Activated CD4-positive, alpha-beta T cell treated with anti-CD3 and anti-CD28 coated beads, Interleukin-2, amount 10 ng/mL, durations not matched to agents 7 days and 5 days (primary cell): ENCODE measurements around the gene PRM3. TPM values are rescaled to one million over a fixed set of nuclear protein-coding genes. Genes with fewer than 3 reads are reported as not detected.
A peak's percentile ranks its signal among the peaks of the same experiment; 100 is the strongest.

Source experiments
- CTCF ChIA-PET: fragments of 350-600 bp; sonication (Branson Sonifier 250); formaldehyde crosslinking; loops from one replicate; lab custom pipeline; 2021; ENCODE audit warnings: antibody characterized with exemption; lab: Charles Lee
- POLR2A ChIA-PET: fragments of 350-600 bp; sonication (Branson Sonifier 250); formaldehyde crosslinking; loops from one replicate; lab custom pipeline; 2021; ENCODE audit warnings: antibody characterized with exemption; lab: Charles Lee
- DNase-seq: peaks from one replicate; pipeline ENCODE4 v3.0.0-alpha.2; 2020
- H3K27ac Mint-ChIP-seq: one replicate; pipeline ENCODE4 v1.8.0; 2021; ENCODE audit warnings: mild to moderate bottlenecking, moderate library complexity, mixed read lengths
- H3K27me3 Mint-ChIP-seq: one replicate; pipeline ENCODE4 v1.8.0; 2021; ENCODE audit warnings: mixed read lengths
- H3K36me3 Mint-ChIP-seq: one replicate; pipeline ENCODE4 v1.8.0; 2021; ENCODE audit warnings: low read depth, mixed read lengths
- H3K4me1 Mint-ChIP-seq: one replicate; pipeline ENCODE4 v1.8.0; 2021; ENCODE audit warnings: mixed read lengths
- H3K4me3 Mint-ChIP-seq: one replicate; pipeline ENCODE4 v1.8.0; 2021; ENCODE audit warnings: mild to moderate bottlenecking, moderate library complexity, mixed read lengths
- H3K9me3 Mint-ChIP-seq: one replicate; pipeline ENCODE4 v1.8.0; 2021; ENCODE audit warnings: mixed read lengths
- total RNA-seq, 2 experiments: library from RNA; stranded (reverse); gene quantifications; one replicate each; pipeline ENCODE4 v1.2.3, GENCODE V29; 2021

The PRM3 gene
- total RNA-seq, 2 experiments from 2014 or later = not detected

DNA sequence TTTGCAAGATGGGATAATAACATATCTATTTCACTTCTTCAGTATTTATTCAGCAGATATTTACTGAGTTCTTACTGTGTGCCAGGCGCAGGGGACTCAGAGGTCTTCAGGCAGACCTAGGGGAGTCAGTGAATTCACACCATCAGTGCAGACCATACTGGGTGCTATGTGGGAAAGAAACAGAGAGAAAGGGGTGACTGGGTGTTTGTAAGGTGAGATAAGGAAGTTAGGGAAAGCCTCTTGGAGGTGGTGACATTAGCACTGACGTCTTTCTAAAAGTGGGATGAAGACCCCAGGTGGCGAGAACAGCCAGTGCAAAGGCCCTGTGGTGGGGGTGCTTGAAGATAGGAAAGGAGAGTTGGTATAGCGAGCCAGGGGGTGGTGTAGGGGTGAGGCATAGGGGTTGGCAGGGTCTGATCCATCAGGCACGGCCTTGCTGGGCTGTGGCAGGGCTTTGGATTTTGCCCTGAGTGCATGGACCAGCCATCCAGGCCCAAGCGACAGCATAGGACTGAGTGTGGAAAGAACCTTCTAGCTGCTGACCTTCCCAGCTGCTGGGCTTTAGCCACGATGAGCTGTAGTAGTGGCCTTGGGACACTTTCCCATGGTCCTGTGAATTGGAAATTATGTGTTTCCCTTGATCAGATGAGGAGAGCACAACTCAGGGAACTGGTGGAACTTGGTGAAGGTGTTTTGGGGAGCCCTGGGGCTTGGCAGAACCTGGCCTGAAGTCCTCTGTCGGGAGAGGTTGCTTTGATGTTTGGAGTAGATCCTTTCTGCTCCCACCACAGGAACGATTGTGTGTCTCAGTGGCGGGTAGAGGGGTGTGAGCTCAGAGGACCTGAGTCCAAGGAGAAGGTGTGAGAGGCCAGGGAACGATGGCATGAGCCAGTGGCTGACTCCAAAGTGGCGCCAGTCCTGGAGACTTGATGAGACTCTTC is 13.5 kb downstream of the PRM3 start:
- Mint-ChIP-seq H3K36me3 (peaks cover 4% of the 10 kb centered on the region), H3K27me3 (no peaks in the 10 kb centered on the region), H3K4me3 (no peak overlapping the region), H3K9me3 (no peaks in the 10 kb centered on the region), H3K27ac (peak overlapping the region; percentile 87), H3K4me1 (peaks cover 65% of the 10 kb centered on the region)
- POLR2A ChIA-PET = no interaction called here
- DNase-seq = no peak
- CTCF ChIA-PET = interaction anchor here (0.6 to 7.2 kb wide), 7 partner anchors 9 to 296 kb away, joined by 3 to 72 read pairs (median 4); partner anchors contain the start of gene TNP2

DNA sequence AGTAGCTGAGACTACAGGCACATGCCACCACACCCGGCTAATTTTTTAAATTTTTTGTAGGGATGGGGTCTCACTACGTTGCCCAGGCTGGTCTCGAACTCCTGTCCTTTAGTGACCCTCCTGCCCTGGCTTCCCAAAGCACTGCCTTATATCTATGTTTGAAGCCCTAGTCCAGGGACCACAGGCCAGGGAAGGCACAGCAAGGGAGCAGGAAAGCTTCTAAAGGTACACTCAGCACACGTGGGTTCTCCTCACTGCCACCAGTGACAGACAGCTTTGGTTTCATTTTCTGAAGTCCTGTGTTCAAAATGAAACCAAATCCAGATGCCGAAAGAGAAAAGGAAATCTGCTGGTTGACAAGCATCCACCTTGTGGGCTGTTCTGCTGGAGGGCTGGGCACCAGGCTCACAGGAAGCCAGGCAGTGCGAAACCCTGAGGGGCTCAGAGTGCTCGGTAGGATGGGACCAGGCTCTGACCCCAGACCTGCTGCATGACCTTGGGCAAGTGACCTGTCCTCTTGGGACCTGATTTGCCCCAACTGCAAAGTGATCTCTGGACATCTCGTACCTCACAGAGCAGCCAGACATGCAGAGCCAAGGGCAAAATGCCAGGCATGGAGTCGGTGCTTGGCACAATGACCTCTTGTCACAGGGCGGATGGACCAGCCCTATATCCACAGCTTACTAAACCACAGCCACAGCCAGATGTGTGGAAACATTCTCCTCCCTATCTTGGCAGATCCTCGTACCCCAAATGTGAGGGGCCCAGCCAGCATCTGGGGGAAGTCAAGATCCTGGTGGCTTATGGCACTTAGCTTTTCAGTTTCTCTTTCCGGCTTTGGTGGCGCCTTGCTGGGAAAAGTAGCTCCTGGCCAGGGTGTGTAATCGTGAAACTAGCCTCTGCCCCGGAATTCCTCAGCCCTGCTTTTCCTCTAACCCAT is 14.6 kb downstream of the PRM3 start:
- H3K27me3 Mint-ChIP-seq = no peaks in the 10 kb centered on the region
- peaks cover 54% of the 10 kb centered on the region for H3K4me1 Mint-ChIP-seq
- peak; percentile 78 for DNase-seq
- H3K27ac Mint-ChIP-seq = peak overlapping the region; percentile 87
- ChIA-PET CTCF (interaction anchor here (0.5 to 7.2 kb wide), 14 partner anchors 9 to 301 kb away, joined by 3 to 72 read pairs (median 4); partner anchors contain the start of gene PRM3), POLR2A (interaction anchor here (0.6 to 0.8 kb wide), 3 partner anchors 52 to 294 kb away, joined by 3 read pairs; no protein-coding TSS in a partner anchor)
- H3K4me3 Mint-ChIP-seq = peak overlapping the region; percentile 59
- H3K9me3 Mint-ChIP-seq = no peaks in the 10 kb centered on the region
- H3K36me3 Mint-ChIP-seq = peaks cover 13% of the 10 kb centered on the region

DNA sequence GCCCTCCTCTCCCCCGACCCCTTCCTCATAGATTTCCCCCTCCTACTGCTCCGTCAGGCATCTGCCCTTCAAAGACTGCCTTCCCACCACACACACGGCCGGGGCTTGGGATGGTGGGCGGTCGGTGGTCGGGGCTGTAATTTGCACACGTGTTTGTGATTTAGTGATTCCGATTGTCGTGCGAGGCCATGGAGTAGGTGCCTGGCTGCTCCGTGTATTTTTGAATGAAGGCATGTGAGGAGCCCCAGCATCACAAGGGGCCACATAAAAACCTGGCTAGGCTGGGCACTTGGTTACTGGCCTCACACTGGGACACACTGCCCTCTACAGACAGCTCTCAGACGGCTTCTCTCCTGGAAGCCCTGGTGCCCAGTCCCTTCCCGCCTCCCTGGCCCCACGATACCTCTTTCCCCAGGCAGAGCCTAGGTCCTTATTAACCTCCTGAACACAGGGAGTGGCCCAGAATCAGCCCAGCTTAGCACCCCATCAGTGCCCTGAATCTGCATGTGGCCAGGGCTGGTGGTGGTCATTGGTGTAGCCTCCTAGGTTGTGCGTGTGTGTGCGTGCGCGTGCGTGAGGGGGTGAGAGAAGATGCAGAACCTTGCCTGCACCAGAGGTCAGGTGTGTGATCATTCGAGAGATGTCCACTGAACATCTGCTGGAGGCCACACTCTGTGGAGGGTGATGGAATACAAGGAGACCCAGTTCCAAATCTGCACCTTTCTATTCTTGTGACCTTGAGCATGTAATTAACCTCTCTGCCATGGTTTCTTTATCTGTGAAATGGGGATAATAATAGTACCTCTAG is 16.1 kb downstream of the PRM3 start:
- CTCF ChIA-PET = interaction anchor here (0.8 to 7.2 kb wide), 21 partner anchors 10 to 299 kb away, joined by 3 to 72 read pairs (median 6); partner anchors contain the start of genes PRM3 and TNP2
- H3K27me3 Mint-ChIP-seq = no peaks in the 10 kb centered on the region
- H3K27ac Mint-ChIP-seq = peak overlapping the region; percentile 97
- peak overlapping the region; percentile 96 for H3K4me3 Mint-ChIP-seq
- H3K4me1 Mint-ChIP-seq = peaks cover 43% of the 10 kb centered on the region
- peak; percentile 63 for DNase-seq
- POLR2A ChIA-PET = interaction anchor here (0.6 to 1.1 kb wide), 3 partner anchors 19 to 163 kb away, joined by 3 to 6 read pairs (median 3); no protein-coding TSS in a partner anchor
- no peaks in the 10 kb centered on the region for H3K9me3 Mint-ChIP-seq
- H3K36me3 Mint-ChIP-seq = peaks cover 28% of the 10 kb centered on the region

DNA sequence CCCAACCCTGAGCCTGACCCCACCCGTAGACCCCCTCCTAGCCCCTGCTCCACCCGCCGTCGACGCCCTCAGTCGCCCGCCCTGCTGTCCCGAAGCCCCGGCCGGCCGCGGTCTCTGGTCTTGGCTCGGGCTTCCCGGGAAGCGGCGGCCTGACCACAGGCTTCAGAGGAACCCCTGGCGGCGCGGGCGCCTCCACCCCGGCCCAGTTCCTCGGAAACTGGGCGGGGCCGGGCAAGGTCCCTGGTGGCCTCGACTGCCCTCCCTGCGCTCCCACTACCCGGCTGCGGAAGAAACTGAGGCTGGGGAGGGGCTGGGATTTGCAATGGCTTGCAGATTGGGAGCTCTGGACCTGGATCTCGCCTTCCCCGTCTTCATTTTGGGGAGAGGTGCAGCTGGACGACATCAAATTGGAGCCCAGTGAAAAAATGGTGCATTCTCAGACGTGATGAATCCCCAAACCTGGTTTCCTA is 16.7 kb downstream of the PRM3 start:
- H3K27ac Mint-ChIP-seq = peak overlapping the region; percentile 97
- POLR2A ChIA-PET = interaction anchor here (0.6 to 2.6 kb wide), 12 partner anchors 20 to 291 kb away, joined by 3 to 23 read pairs (median 4); no protein-coding TSS in a partner anchor
- peak overlapping the region; percentile 96 for H3K4me3 Mint-ChIP-seq
- H3K9me3 Mint-ChIP-seq = no peaks in the 10 kb centered on the region
- H3K4me1 Mint-ChIP-seq = peaks cover 49% of the 10 kb centered on the region
- CTCF ChIA-PET = interaction anchor here (0.6 to 7.2 kb wide), 36 partner anchors 8 to 314 kb away, joined by 3 to 72 read pairs (median 6); partner anchors contain the start of genes DEXI, PRM3 and TNP2
- H3K27me3 Mint-ChIP-seq = no peaks in the 10 kb centered on the region
- H3K36me3 Mint-ChIP-seq = peaks cover 34% of the 10 kb centered on the region
- DNase-seq = peak; percentile 27

DNA sequence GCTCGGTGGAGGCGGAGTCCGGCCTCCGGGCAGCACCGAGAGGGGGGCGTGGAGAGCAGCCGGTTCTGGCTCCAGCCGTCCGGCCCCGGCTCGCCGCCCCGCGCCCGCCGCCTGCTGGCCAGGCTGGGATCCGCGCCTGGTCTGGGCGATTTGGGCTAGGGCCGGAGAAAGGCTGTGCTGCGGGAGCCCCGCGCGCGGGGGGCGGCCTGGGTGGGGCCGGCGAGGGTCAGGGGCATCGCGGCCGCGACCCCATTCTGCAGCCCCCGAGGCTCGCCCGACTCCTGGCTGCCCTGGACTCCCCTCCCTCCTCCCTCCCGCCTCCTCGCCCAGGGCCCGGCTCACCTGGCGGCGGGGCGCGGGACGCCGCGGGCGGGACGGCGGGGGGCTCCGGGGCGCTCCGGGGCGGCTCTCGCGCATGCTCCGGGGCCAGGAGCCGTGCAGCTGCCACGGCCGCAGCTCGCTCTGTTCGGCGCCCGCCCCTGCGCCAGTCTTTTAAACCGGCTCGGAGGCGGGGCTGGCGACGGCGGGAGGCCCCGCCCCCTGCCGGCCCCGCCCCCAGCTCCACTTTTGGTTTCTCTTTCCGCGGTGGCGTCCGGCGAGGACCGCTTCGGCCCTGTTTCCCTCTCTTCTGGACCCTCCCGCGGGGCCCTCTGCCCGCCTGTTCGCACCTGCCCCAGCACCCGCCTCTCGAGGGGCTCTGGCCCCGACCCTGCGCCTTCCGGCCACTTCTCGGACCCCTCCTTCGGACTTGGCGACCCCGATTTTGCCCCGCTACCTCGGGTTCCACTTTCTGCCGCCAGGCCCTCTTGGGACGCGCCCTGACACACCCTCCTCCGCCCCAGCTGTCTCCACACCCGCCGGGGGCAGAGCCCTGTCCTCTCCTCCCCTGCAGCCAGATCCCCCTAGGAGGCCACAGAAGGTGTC is 17.4 kb downstream of the PRM3 start, which contains the start of gene SOCS1:
Gene SOCS1 (minus strand): TSS at position 468 of the 924 bp plus-strand sequence. CDS start 726 bp downstream, outside the sequence.
- ChIA-PET POLR2A (interaction anchor here (0.7 to 2.6 kb wide), 14 partner anchors 31 to 290 kb away, joined by 3 to 23 read pairs (median 5); no protein-coding TSS in a partner anchor), CTCF (interaction anchor here (0.6 to 7.2 kb wide), 51 partner anchors 9 to 365 kb away, joined by 3 to 72 read pairs (median 4); partner anchors contain the start of genes DEXI and PRM3)
- Mint-ChIP-seq H3K36me3 (peaks cover 40% of the 10 kb centered on the region), H3K27me3 (no peaks in the 10 kb centered on the region), H3K4me3 (peak within 1 kb of the TSS; percentile 96), H3K27ac (peak within 1 kb of the TSS; percentile 97), H3K4me1 (peaks cover 53% of the 10 kb centered on the region), H3K9me3 (no peaks in the 10 kb centered on the region)
- peak; percentile 87 for DNase-seq

DNA sequence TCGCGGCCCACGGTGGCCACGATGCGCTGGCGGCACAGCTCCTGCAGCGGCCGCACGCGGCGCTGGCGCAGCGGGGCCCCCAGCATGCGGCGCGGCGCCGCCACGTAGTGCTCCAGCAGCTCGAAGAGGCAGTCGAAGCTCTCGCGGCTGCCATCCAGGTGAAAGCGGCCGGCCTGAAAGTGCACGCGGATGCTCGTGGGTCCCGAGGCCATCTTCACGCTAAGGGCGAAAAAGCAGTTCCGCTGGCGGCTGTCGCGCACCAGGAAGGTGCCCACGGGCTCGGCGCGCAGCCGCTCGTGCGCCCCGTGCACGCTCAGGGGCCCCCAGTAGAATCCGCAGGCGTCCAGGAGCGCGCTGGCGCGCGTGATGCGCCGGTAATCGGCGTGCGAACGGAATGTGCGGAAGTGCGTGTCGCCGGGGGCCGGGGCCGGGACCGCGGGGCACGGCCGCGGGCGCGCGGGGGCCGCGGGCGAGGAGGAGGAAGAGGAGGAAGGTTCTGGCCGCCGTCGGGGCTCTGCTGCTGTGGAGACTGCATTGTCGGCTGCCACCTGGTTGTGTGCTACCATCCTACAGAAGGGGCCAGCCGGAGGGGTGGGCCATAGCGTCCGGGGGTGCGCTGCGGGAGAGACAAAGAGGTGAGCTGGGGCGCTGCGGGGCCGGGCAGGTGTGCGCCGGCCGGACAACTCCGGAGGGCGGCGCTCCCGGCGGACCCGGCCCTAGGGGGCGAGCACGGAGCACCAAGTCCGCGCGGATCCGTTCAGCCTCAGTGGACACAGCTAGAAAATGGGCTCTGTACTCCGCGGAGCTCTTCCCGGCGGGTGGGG is 18.3 kb downstream of the PRM3 start:
- CTCF ChIA-PET = interaction anchor here (0.6 to 7.2 kb wide), 46 partner anchors 9 to 366 kb away, joined by 3 to 72 read pairs (median 5); partner anchors contain the start of gene PRM3
- Mint-ChIP-seq H3K9me3 (no peaks in the 10 kb centered on the region), H3K36me3 (peaks cover 48% of the 10 kb centered on the region), H3K4me1 (peaks cover 56% of the 10 kb centered on the region), H3K4me3 (peak overlapping the region; percentile 92), H3K27ac (peak overlapping the region; percentile 90), H3K27me3 (no peaks in the 10 kb centered on the region)
- POLR2A ChIA-PET = interaction anchor here (0.6 to 2.6 kb wide), 14 partner anchors 21 to 284 kb away, joined by 3 to 23 read pairs (median 5); no protein-coding TSS in a partner anchor
- peak; percentile 64 for DNase-seq

DNA sequence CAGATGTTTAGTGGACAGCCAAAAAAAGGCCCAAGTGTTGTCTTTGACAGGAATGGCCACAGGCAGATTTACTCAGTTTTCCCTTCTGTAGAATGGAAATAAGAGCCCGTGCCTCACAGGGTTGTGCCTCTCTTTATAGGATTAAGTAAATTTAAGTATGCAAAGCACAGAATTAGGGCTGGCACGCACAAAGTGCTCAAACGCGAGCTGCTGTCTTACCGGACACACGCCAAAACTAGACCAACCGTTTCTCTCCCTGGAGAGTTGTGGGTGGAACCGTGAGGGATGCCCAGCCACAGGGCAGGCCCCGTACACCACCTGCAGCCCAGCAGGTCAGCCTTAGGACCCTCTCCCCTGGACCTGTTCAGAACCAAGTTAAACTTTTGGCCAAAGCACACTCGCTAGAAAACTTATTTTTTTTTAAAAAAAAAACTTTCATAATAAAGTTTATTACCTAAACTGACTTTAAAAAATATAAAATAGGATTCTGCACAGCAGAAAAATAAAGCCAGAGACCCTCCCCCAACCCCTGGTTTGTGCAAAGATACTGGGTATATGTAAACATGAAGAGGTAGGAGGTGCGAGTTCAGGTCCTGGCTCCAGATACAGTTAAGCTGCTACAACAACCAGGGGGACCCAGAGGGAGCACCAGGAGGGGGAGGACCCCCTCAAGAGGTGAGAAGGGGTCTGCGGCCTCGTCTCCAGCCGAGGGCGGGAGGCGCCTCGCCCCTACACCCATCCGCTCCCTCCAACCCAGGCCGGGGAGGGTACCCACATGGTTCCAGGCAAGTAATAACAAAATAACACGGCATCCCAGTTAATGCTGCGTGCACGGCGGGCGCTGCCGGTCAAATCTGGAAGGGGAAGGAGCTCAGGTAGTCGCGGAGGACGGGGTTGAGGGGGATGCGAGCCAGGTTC is 19.2 kb downstream of the PRM3 start:
- ChIA-PET POLR2A (interaction anchor here (0.6 to 2.6 kb wide), 8 partner anchors 20 to 270 kb away, joined by 3 to 23 read pairs (median 4); no protein-coding TSS in a partner anchor), CTCF (interaction anchor here (0.6 to 7.2 kb wide), 25 partner anchors 8 to 305 kb away, joined by 3 to 72 read pairs (median 6); no protein-coding TSS in a partner anchor)
- Mint-ChIP-seq H3K27ac (peak overlapping the region; percentile 90), H3K4me3 (peak overlapping the region; percentile 92), H3K4me1 (peaks cover 55% of the 10 kb centered on the region), H3K36me3 (peaks cover 55% of the 10 kb centered on the region), H3K27me3 (no peaks in the 10 kb centered on the region), H3K9me3 (no peaks in the 10 kb centered on the region)
- DNase-seq = peak; percentile 25

DNA sequence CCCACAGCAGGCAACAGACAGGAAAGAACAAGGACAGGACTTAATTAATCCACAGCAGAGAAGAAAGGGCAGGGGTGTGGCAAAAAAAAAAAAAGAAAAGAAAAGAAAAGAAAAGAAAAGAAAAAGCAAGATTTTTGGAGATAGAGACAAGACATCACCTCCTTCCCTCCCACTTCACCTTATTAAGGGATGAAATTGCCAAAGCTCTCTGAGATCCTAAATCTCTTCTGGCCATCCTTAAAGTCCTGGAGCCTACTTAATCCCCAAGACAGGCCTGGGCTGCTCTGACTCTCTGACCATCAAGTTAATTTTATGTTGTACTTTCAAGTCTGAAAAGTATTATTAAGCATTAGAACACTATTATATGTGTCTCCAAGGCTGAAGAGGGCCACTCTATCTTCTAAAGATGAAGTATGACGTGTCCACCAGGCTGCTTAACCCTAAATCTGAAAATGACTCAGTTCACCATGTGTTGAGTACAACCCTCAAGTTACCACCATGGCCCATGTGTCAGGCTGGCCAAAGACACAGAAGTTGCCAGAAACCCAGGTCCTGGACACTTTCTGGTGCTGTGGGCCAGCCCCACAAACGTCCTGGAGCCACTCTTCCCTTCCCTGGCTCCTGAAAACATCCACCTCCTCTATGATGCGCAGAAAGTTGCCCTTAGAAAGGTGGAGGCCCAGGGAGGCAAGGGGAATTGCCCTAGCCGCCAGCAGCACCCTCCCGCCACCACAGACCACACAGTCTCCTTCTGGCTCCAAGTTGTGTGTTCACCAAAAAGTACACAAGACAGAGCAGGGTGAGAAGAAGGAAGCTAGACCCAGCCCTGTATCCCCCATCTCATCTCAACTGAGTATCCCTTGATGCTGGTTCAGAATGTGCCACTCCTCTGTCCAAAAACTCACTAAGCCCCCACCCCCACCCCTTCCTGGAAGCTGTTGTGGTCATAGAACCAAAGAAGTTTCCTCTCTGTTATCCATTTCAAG is 20.1 kb downstream of the PRM3 start:
- peaks cover 52% of the 10 kb centered on the region for H3K4me1 Mint-ChIP-seq
- POLR2A ChIA-PET = interaction anchor here (0.7 to 2.1 kb wide), 3 partner anchors 28 to 162 kb away, joined by 3 to 13 read pairs (median 5); no protein-coding TSS in a partner anchor
- peaks cover 62% of the 10 kb centered on the region for H3K36me3 Mint-ChIP-seq

More for the DNA sequence above, 20.1 kb downstream of the PRM3 start:
- no peaks in the 10 kb centered on the region for H3K27me3 Mint-ChIP-seq
- peak overlapping the region; percentile 92 for H3K4me3 Mint-ChIP-seq
- CTCF ChIA-PET = interaction anchor here (0.6 to 7.2 kb wide), 17 partner anchors 12 to 299 kb away, joined by 3 to 72 read pairs (median 4); no protein-coding TSS in a partner anchor
- H3K9me3 Mint-ChIP-seq = no peaks in the 10 kb centered on the region
- peak; percentile 54 for DNase-seq
- H3K27ac Mint-ChIP-seq = peak overlapping the region; percentile 89
